Transverse colon (tissue), 4 donors: Measurements from ENCODE around the gene IGF2BP3. TPM values are rescaled to one million over a fixed set of nuclear protein-coding genes. Genes with fewer than 3 reads are reported as not detected.

Source experiments
- DNase-seq: peaks from one replicate; pipeline ENCODE4 v3.0.0-alpha.2; 2019
- H3K27ac ChIP-seq, 4 donors: fragments of 200-600 bp; sonication (generic); 2 replicates each; pipeline ENCODE4 v1.5.1; 2016 to 2018; ENCODE audit warnings: inconsistent platforms in 4 of 4
- H3K27me3 ChIP-seq: fragments of 200-600 bp; sonication (generic); 2 replicates; pipeline ENCODE4 v1.5.1; 2017; ENCODE audit warnings: inconsistent platforms
- H3K36me3 ChIP-seq, 4 donors: fragments of 200-600 bp; sonication (generic); 2 replicates each; pipeline ENCODE4 v1.5.1; 2017 to 2019; ENCODE audit warnings: inconsistent platforms in 4 of 4
- H3K4me1 ChIP-seq, 4 donors: fragments of 200-600 bp; sonication (generic); 2 replicates each; pipeline ENCODE4 v1.5.1; 2017 to 2020; ENCODE audit warnings: inconsistent platforms in 4 of 4
- H3K4me3 ChIP-seq, 4 donors: fragments of 200-600 bp; sonication (generic); 1 replicate in 1 of 4; 2 replicates in 3 of 4; pipeline versions ENCODE4 v1.5.1 to v1.6.1; 2017 to 2019; ENCODE audit warnings: inconsistent platforms in 4 of 4
- H3K9me3 ChIP-seq, 2 donors: fragments of 200-600 bp; sonication (generic); 2 replicates each; pipeline ENCODE4 v1.5.1; 2017 to 2019; ENCODE audit warnings: inconsistent platforms in 2 of 2
- EP300 ChIP-seq: sonication (generic); formaldehyde crosslinking; IDR thresholded peaks from one replicate; pipeline ENCODE4 v1.6.1; 2017; ENCODE audit warnings: antibody characterized with exemption, low read depth
- POLR2A ChIP-seq: fragments of 450-650 bp; IDR thresholded peaks from one replicate; pipeline ENCODE4 v1.6.1; 2016; ENCODE audit warnings: antibody characterized with exemption, mild to moderate bottlenecking, moderate library complexity
- POLR2AphosphoS5 ChIP-seq, 3 donors: sonication (generic); formaldehyde crosslinking; IDR thresholded peaks; one replicate each; pipeline ENCODE4 v1.6.1; 2016; ENCODE audit warnings: antibody characterized with exemption in 3 of 3
- WGBS, 2 donors: methylation state at CpG; one replicate each; pipeline ENCODE4 v1.1.5; 2018; ENCODE audit warnings: low coverage in 1 of 2; 5-methylcytosine and 5-hydroxymethylcytosine counted together
- in situ Hi-C, 4 donors: fragments of 200-750 bp; cut with MboI; loops; one replicate each; pipeline versions ENCODE4 v1.15.0 to v1.15.1; 2017; ENCODE audit warnings: low sequenced_read_pairs in 3 of 4, low pct_ligation_motif_present in 1 of 4, low pct_unique_long_range_greater_than_20kb in 1 of 4
- intact Hi-C: fragments of 100-400 bp; cut with DNase I; formaldehyde crosslinking; loops from one replicate; pipeline ENCODE4 v1.15.1; 2023; ENCODE audit warnings: low total_unique reads
- total RNA-seq, 4 donors: library from RNA; depleted of rRNA; stranded (reverse); fragments of >200 nt; gene quantifications; one replicate each; pipeline ENCODE4 v1.1.0, GENCODE V29; 2016
- TF ChIP-seq, protein P1 (sequence below), 5 experiments: fragments of 200-600 bp in 3 of 5; fragments of 450-650 bp in 2 of 5; sonication (generic) in 3 of 5; IDR thresholded peaks; 1 replicate in 2 of 5; 2 replicates in 3 of 5; pipeline ENCODE4 v1.5.1; 2016 to 2017; ENCODE audit warnings: antibody characterized with exemption in 5 of 5, inconsistent platforms in 3 of 5, mild to moderate bottlenecking in 2 of 5, moderate library complexity in 1 of 5

IGF2BP3 gene
- total RNA-seq, 4 donors from 2014 or later = 0.41 to 0.64 TPM; not detected in 2

GRCh38 chr7:23443974-23444373 is 26.3 kb downstream of the IGF2BP3 start:
- TF ChIP-seq POLR2AphosphoS5 (IDR thresholded peaks at IDR 0.05) (no peak), POLR2A (no peak), EP300 (no peak)
- TF ChIP-seq, protein P1, sequence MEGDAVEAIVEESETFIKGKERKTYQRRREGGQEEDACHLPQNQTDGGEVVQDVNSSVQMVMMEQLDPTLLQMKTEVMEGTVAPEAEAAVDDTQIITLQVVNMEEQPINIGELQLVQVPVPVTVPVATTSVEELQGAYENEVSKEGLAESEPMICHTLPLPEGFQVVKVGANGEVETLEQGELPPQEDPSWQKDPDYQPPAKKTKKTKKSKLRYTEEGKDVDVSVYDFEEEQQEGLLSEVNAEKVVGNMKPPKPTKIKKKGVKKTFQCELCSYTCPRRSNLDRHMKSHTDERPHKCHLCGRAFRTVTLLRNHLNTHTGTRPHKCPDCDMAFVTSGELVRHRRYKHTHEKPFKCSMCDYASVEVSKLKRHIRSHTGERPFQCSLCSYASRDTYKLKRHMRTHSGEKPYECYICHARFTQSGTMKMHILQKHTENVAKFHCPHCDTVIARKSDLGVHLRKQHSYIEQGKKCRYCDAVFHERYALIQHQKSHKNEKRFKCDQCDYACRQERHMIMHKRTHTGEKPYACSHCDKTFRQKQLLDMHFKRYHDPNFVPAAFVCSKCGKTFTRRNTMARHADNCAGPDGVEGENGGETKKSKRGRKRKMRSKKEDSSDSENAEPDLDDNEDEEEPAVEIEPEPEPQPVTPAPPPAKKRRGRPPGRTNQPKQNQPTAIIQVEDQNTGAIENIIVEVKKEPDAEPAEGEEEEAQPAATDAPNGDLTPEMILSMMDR (IDR thresholded peaks at IDR 0.05) = no peak
- in situ Hi-C loops (no loop called here), intact Hi-C loops (no loop called here)
- Histone ChIP-seq H3K27ac (no peak overlapping the region), H3K36me3 (no peaks in the 10 kb centered on the region), H3K4me1 (no peaks in the 10 kb centered on the region), H3K4me3 (no peak overlapping the region), H3K9me3 (no peaks in the 10 kb centered on the region), H3K27me3 (peaks cover 28% of the 10 kb centered on the region)
- WGBS, 2 donors = 65 to 83% methylated on average over 1 of the region's 1 CpG
- DNase-seq = no peak

- in situ Hi-C loops = no loop called here
- no peaks in the 10 kb centered on the region for H3K4me1 ChIP-seq
- no peak overlapping the region for H3K4me3 ChIP-seq
- H3K36me3 ChIP-seq = no peaks in the 10 kb centered on the region
- DNase-seq = no peak
- no peaks in the 10 kb centered on the region for H3K27me3 ChIP-seq
- 94 to 100% methylated on average over 4 of the region's 4 CpGs for WGBS, 2 donors
- no peak overlapping the region for H3K27ac ChIP-seq
- no peaks in the 10 kb centered on the region for H3K9me3 ChIP-seq
- intact Hi-C loops = loop anchor here (10.0 kb wide), 1 partner anchor 1763 kb away; no protein-coding TSS in a partner anchor
- TF ChIP-seq POLR2A = no peak
- no peak for TF ChIP-seq POLR2AphosphoS5 (IDR thresholded peaks at IDR 0.05)
Measured at GRCh38 chr7:23438171-23438570, 32.1 kb downstream of the IGF2BP3 start.

GRCh38 chr7:23434147-23434917 is 36.0 kb downstream of the IGF2BP3 start:
- 80 to 85% methylated on average over 5 of the region's 5 CpGs for WGBS, 2 donors
- Histone ChIP-seq H3K27ac (no peak overlapping the region), H3K27me3 (peaks cover 18% of the 10 kb centered on the region), H3K4me1 (no peaks in the 10 kb centered on the region), H3K36me3 (no peaks in the 10 kb centered on the region), H3K9me3 (no peaks in the 10 kb centered on the region), H3K4me3 (no peak overlapping the region)
- DNase-seq = no peak
- in situ Hi-C loops (no loop called here), intact Hi-C loops (loop anchor here (5.0 to 10.0 kb wide), 2 partner anchors 1377 to 1760 kb away; no protein-coding TSS in a partner anchor)
- TF ChIP-seq POLR2AphosphoS5 (IDR thresholded peaks at IDR 0.05) (no peak), EP300 (no peak), POLR2A (no peak)
- TF ChIP-seq, protein P1 (IDR thresholded peaks at IDR 0.05) = no peak

GRCh38 chr7:23431702-23432199 is 38.5 kb downstream of the IGF2BP3 start:
- no peak for DNase-seq
- Histone ChIP-seq H3K27ac (no peak overlapping the region), H3K27me3 (peaks cover 20% of the 10 kb centered on the region), H3K36me3 (no peaks in the 10 kb centered on the region), H3K4me3 (no peak overlapping the region), H3K9me3 (no peaks in the 10 kb centered on the region), H3K4me1 (no peaks in the 10 kb centered on the region)
- WGBS, 2 donors = 57 to 66% methylated on average over 4 to 7 of the region's 7 CpGs
- intact Hi-C loops = loop anchor here (5.0 to 10.0 kb wide), 2 partner anchors 1374 to 1757 kb away; no protein-coding TSS in a partner anchor
- no peak for TF ChIP-seq POLR2AphosphoS5 (IDR thresholded peaks at IDR 0.05)
- in situ Hi-C loops = no loop called here

GRCh38 chr7:23430893-23431259 is 39.4 kb downstream of the IGF2BP3 start:
- TF ChIP-seq POLR2A = no peak
- TF ChIP-seq, protein P1 (IDR thresholded peaks at IDR 0.05) = no peak
- TF ChIP-seq EP300 = no peak
- TF ChIP-seq POLR2AphosphoS5 (IDR thresholded peaks at IDR 0.05) = no peak
- intact Hi-C loops (loop anchor here (5.0 to 10.0 kb wide), 2 partner anchors 1374 to 1756 kb away; no protein-coding TSS in a partner anchor), in situ Hi-C loops (no loop called here)
- H3K9me3 ChIP-seq = no peaks in the 10 kb centered on the region
- H3K27ac ChIP-seq = no peak overlapping the region
- no peak overlapping the region for H3K4me3 ChIP-seq
- no peak for DNase-seq
- 79 to 83% methylated on average over 4 of the region's 4 CpGs for WGBS, 2 donors
- peaks cover 20% of the 10 kb centered on the region for H3K27me3 ChIP-seq
- H3K36me3 ChIP-seq = no peaks in the 10 kb centered on the region
- H3K4me1 ChIP-seq = no peaks in the 10 kb centered on the region
